Activated T-helper 1 cell treated with anti-CD3 and anti-CD28 coated beads, Interleukin-12 subunit alpha, Interleukin-12 subunit beta, Interleukin-2, Interleukin-4 antibody, amounts not matched to agents 30 ng/mL and 10 ng/mL and 1 ng/mL, durations not matched to agents 14 hours and 24 hours and 36 hours (primary cell): ENCODE measurements around the gene HIC1. TPM values are rescaled to one million over a fixed set of nuclear protein-coding genes. Genes with fewer than 3 reads are reported as not detected.
A peak's percentile ranks its signal among the peaks of the same experiment; 100 is the strongest.

Source experiments
- DNase-seq: peaks from one replicate; pipeline ENCODE4 v3.0.0; 2021; ENCODE audit warnings: low spot score
- H3K27ac Mint-ChIP-seq: one replicate; pipeline ENCODE4 v1.8.0; 2021; ENCODE audit warnings: mild to moderate bottlenecking, mixed read lengths
- H3K27me3 Mint-ChIP-seq: one replicate; pipeline ENCODE4 v1.8.0; 2022; ENCODE audit warnings: mild to moderate bottlenecking, moderate library complexity, mixed read lengths; ENCODE audit not compliant: insufficient read depth
- H3K36me3 Mint-ChIP-seq: one replicate; pipeline ENCODE4 v1.8.0; 2021; ENCODE audit warnings: low read depth, mixed read lengths
- H3K4me1 Mint-ChIP-seq: one replicate; pipeline ENCODE4 v1.8.0; 2021; ENCODE audit warnings: low read depth, mixed read lengths
- H3K4me3 Mint-ChIP-seq: one replicate; pipeline ENCODE4 v1.8.0; 2021; ENCODE audit warnings: mild to moderate bottlenecking, moderate library complexity, mixed read lengths
- H3K9me3 Mint-ChIP-seq: one replicate; pipeline ENCODE4 v1.8.0; 2021; ENCODE audit warnings: mixed read lengths
- intact Hi-C: fragments of 100-400 bp; cut with micrococcal nuclease; formaldehyde crosslinking; loops from one replicate; pipeline ENCODE4 v1.15.1; 2024
- total RNA-seq: library from RNA; stranded (reverse); gene quantifications from 2 replicates; pipeline ENCODE4 v1.2.3, GENCODE V29; 2022

The HIC1 gene
- total RNA-seq, 1 donor from 2014 or later, result 47.0 TPM

DNA sequence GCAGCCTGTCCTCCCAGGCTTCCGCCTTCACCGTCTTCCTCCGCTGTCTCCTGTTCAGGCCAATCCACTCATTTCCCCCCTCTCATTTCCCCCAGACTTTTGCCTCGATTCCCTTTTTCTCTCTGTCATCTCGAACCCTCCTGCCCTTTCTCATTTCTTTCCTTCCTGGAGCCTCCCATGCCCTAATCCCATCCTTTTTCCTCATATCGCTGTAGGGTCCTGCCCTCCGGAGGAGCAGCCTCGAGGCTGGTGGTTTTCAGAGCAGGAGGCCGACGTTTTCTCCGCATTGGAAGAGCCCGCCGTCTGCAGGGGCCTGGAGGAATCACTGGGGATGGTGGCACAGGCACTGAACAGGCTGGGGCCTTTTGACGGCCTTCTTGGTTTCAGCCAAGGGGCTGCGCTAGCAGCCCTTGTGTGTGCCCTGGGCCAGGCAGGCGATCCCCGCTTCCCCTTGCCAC, 12.5 kb upstream of the HIC1 start:
- no peaks in the 10 kb centered on the region for H3K9me3 Mint-ChIP-seq
- H3K36me3 Mint-ChIP-seq, result peaks cover 40% of the 10 kb centered on the region
- peaks cover 3% of the 10 kb centered on the region for H3K27me3 Mint-ChIP-seq

DNA sequence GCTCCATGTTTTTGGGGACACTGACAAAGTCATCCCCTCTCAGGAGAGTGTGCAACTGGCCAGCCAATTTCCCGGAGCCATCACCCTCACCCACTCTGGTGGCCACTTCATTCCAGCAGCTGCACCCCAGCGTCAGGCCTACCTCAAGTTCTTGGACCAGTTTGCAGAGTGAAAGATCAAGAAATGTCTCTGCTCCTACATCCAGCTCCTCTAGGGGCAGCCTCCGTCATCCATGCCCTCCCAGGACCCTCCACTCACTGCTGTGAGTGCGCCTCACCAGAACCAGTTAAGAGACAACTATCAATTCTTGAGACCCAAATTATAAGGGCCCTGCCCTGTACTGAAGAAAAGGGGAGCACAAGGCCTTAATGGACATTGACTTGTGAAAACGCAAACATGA, 12.0 kb upstream of the HIC1 start:
- intact Hi-C loops, result loop anchor here (1.0 to 5.0 kb wide), 3 partner anchors 135 to 396 kb away; partner anchors contain the start of genes RILP and SCARF1
- DNase-seq, result no peak

More for the DNA sequence above, 12.5 kb upstream of the HIC1 start:
- DNase-seq, result no peak
- H3K27ac Mint-ChIP-seq, result peak overlapping the region; percentile 98
- H3K4me1 Mint-ChIP-seq, result peaks cover 31% of the 10 kb centered on the region
- H3K4me3 Mint-ChIP-seq, result peak overlapping the region; percentile 96
- intact Hi-C loops, result loop anchor here (1.0 to 5.0 kb wide), 3 partner anchors 134 to 395 kb away; partner anchors contain the start of genes RILP and SCARF1

DNA sequence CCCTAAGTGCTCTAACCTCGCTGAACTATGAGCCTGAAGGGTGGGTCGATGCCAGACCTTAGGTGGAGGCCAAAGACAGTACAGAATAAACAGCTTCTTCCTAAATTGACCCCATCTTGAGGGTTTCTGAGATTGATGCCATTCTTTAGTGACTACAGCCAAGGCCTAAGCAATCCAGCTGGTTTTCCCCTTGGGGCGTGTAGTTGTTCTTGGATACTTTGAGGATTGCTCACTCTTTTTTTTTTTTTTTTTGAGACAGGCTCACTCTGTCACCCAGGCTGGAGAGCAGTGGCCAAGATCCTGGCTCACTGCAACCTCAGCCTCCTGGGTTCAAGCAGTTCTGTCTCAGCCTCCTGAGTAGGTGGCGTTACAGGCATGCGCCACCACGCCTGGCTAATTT, 11.1 kb upstream of the HIC1 start:
- Mint-ChIP-seq H3K36me3 (peaks cover 37% of the 10 kb centered on the region), H3K27ac (no peak overlapping the region), H3K9me3 (no peaks in the 10 kb centered on the region), H3K27me3 (peaks cover 3% of the 10 kb centered on the region), H3K4me1 (peaks cover 39% of the 10 kb centered on the region), H3K4me3 (peak overlapping the region; percentile 96)
- no peak for DNase-seq
- intact Hi-C loops, result loop anchor here (5.0 kb wide), 2 partner anchors 171 to 396 kb away; partner anchors contain the start of genes RILP and SCARF1

More for the DNA sequence above, 12.0 kb upstream of the HIC1 start:
- Mint-ChIP-seq H3K27me3 (peaks cover 3% of the 10 kb centered on the region), H3K27ac (peak overlapping the region; percentile 98), H3K4me3 (peak overlapping the region; percentile 96), H3K4me1 (peaks cover 31% of the 10 kb centered on the region), H3K9me3 (no peaks in the 10 kb centered on the region), H3K36me3 (peaks cover 37% of the 10 kb centered on the region)

DNA sequence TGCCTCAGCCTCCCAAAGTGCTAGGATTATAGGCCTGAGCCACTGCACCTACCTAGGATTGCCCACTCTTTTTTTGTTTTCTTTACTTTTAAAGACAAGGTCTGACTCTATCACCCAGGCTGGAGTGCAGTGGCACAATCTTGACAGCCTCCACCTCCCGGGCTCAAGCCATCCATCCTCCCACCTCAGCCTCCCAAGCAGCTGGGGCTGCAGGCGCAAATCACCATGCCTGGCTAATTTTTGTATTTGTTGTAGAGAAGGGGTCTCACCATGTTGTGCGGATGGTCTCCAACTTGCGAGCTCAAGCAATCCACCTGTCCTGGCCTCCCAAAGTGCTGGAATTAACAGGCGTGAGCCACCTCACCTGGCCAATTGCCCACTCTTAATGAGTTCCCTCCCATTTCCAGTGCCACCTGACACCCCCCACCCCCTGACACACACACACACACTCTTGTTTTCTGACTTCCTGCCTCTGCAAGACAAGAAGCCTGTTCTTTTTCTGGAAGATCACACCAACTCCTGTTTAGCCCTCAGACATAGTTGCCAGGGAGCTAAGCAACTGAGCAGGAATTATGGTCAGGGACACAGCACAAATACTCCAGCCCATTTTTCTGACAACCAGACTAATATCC, 10.5 kb upstream of the HIC1 start:
- intact Hi-C loops, result loop anchor here (5.0 kb wide), 2 partner anchors 172 to 397 kb away; partner anchors contain the start of genes RILP and SCARF1
- no peak overlapping the region for H3K27ac Mint-ChIP-seq
- H3K9me3 Mint-ChIP-seq, result no peaks in the 10 kb centered on the region
- no peak overlapping the region for H3K4me3 Mint-ChIP-seq
- no peak for DNase-seq
- peaks cover 3% of the 10 kb centered on the region for H3K27me3 Mint-ChIP-seq
- peaks cover 37% of the 10 kb centered on the region for H3K36me3 Mint-ChIP-seq
- H3K4me1 Mint-ChIP-seq, result peaks cover 44% of the 10 kb centered on the region

DNA sequence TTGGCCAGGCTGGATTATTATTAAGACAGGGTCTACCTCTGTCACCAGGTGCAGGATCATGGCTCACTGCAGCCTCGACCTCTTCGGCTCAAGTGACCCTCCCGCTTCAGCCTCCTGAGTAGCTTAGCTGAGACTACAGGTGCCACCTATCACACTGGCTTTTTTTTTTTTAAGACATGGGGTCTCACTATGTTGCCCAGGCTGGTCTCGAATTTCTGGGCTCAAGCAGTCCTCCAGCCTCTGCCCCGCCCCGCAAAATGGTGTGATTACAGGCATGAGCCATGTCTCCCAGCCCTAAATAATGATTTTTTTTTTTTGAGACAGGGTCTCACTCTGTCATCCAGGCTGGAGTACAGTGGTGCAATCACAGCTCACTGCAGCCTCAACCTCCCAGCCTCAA, 7.3 kb upstream of the HIC1 start:
- Mint-ChIP-seq H3K4me1 (peaks cover 41% of the 10 kb centered on the region), H3K4me3 (no peak overlapping the region), H3K9me3 (no peaks in the 10 kb centered on the region), H3K27me3 (peaks cover 7% of the 10 kb centered on the region), H3K27ac (no peak overlapping the region), H3K36me3 (peaks cover 24% of the 10 kb centered on the region)
- DNase-seq, result no peak
- intact Hi-C loops, result no loop called here

DNA sequence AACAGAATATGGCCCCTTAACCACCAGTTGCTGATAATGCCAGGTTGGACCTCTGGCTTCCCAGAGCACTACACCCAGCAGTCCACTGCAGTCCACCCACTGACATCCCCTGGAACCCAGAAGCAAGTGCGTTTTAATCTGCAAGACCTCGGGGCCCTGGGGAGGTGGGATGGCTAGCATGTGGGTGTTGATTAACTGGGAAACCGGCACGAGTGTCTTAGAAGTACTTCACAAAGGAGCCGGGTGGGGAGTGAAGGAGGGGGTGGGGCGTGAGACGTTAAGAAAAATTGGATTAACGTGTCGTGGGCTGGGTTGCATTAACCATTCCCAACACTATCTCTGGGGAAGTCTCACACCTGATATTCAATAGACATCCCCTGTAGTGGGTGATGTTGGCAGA, 6.1 kb upstream of the HIC1 start:
- Mint-ChIP-seq H3K27me3 (peaks cover 12% of the 10 kb centered on the region), H3K4me1 (peaks cover 38% of the 10 kb centered on the region), H3K9me3 (no peaks in the 10 kb centered on the region), H3K27ac (peak overlapping the region; percentile 82), H3K4me3 (peak overlapping the region; percentile 80), H3K36me3 (peaks cover 13% of the 10 kb centered on the region)
- intact Hi-C loops, result loop anchor here (1.0 kb wide), 1 partner anchor 8 kb away; no protein-coding TSS in a partner anchor
- no peak for DNase-seq

DNA sequence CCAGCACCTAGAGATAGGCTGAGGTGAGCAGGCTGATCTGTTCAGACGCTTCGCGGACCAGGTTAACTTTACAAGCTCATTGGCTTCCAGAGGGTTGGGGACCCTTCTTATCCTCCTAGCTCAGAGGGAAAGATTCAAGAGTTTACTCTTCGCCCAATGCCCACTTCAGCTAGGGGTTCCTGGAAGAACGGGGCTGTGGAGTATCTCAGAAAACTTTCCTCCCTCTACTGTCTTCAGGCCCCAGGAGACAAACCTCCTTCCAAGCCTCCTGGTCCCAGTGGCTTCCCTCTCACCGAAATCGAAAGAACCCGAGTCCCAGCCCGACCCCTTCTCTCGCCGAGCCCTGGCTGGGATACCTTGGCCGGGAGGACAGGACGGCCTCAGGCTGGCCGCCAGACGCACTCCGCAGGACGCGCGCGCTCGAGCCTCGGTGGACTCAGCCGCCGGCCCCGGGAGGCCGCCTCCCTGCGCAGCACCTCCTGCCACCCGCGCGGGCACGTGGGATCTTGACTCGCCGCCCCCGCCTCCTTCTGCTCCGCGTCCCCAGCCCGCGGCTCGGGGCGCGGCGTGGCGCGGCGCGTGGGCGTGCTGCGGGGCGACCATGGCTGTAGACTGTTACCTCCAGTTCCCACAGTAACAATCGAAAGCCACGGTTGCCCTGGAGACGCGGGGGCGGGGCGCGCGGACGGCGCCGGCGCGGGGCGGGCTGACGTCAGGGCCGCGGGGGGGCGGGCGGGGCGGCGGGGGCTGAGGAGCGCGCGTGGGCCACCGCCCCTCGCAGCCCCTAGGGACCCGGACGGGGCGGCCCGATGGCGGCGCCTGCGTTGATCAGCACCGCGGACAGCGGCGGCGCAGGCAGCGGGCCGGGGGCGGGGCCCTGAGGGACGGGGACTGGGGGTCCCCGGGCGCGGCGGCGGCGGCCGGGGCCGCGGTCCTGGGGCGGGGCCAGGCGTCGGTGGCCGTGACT, 5.3 kb upstream of the HIC1 start:
- peak overlapping the region; percentile 80 for H3K4me3 Mint-ChIP-seq
- no peaks in the 10 kb centered on the region for H3K9me3 Mint-ChIP-seq
- intact Hi-C loops, result loop anchor here (1.0 to 5.0 kb wide), 4 partner anchors 8 to 351 kb away; partner anchors contain the start of gene MNT
- peaks cover 35% of the 10 kb centered on the region for H3K4me1 Mint-ChIP-seq
- H3K27ac Mint-ChIP-seq, result peak overlapping the region; percentile 82
- peaks cover 8% of the 10 kb centered on the region for H3K36me3 Mint-ChIP-seq
- DNase-seq, result peak; percentile 91
- peaks cover 12% of the 10 kb centered on the region for H3K27me3 Mint-ChIP-seq

DNA sequence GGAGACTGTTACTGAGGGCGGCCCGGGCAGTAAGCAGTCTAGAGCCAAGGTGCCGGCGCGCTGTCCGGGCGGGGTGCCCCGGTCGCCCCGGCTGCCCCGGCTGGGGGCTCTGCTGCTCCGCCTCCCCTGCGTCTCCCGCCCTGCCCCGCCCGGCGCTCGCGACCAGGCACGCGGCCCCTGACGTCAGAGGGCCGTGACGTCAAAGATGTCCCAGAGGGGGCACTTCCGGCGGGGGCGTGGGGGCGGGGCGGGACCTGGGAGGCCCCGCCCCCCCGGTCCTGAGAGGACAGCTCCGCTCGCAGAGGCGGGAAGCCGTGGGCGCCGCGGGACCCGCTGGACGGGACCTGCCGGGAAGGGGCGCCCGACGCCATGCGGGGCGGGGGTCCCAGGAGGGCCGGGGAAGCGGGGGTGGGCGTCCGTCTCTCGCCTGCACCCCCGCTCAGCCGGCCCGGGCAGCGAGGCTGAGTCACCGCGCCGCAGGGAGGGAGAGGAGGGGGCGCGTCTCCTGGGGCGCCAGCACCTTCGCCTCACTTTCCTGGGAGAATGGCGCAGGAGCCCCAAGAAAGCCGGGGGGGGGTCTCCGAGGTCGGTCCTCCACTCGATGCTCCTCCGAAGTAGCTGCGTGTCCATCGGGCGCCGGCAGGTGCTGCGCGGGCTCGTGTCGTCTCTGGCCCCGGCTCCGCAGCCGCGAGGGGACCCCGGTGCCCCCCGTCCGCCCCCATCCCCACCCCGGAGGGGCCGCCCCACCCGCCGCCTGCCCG, 4.4 kb upstream of the HIC1 start:
- Mint-ChIP-seq H3K9me3 (no peaks in the 10 kb centered on the region), H3K27me3 (peaks cover 12% of the 10 kb centered on the region), H3K4me3 (no peak overlapping the region), H3K36me3 (peaks cover 2% of the 10 kb centered on the region), H3K4me1 (peaks cover 29% of the 10 kb centered on the region), H3K27ac (no peak overlapping the region)
- DNase-seq, result peak; percentile 63
- intact Hi-C loops, result loop anchor here (2.0 to 5.0 kb wide), 3 partner anchors 37 to 350 kb away; partner anchors contain the start of gene MNT

DNA sequence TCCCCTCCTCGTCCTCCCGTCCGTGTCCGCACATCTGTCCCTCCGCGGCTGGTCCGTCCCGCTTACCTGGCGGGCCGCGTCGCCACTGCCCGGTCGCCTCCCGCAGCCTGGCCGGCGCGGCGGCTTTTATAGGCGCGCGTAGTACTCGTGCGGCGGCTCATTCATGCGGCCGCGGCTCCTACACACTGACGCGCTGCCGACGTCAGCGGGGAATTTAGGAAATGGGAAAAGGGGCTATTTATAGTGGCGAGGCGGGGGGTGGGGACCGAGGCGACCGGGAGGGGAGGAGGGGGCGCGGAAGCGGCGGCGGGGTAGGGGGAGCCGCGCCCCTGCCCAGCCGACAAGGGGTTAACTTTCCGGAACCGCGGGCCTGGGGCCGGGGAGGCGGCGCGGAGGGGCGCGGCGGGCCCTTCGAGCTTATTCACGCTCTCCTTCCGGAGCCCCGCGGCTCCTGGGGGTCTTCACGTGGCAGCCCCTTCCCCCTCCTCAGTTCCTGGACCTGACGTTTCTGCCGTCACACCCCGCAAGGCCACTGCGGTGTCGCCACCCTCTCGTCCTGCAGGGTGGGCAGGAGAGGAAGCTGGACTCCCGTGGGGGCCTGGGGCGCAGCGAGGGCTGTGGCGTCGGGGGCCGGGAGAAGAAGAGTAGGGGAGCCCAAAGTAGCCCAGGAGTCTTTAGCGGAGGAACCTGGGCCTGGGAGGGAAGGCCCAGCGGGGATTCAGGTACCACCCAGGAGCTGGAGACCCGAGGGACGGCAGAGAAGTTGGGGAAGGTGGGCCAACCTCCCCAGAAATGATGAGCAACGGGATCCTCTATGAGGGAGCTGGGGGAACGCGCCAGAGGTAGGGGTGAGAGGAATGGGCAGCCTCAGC, 3.6 kb upstream of the HIC1 start:
- Mint-ChIP-seq H3K27ac (peak overlapping the region; percentile 52), H3K4me3 (peak overlapping the region; percentile 54), H3K9me3 (no peaks in the 10 kb centered on the region), H3K27me3 (peaks cover 12% of the 10 kb centered on the region), H3K36me3 (no peaks in the 10 kb centered on the region), H3K4me1 (peaks cover 29% of the 10 kb centered on the region)
- intact Hi-C loops, result loop anchor here (2.0 to 5.0 kb wide), 3 partner anchors 36 to 350 kb away; partner anchors contain the start of gene MNT
- DNase-seq, result no peak

DNA sequence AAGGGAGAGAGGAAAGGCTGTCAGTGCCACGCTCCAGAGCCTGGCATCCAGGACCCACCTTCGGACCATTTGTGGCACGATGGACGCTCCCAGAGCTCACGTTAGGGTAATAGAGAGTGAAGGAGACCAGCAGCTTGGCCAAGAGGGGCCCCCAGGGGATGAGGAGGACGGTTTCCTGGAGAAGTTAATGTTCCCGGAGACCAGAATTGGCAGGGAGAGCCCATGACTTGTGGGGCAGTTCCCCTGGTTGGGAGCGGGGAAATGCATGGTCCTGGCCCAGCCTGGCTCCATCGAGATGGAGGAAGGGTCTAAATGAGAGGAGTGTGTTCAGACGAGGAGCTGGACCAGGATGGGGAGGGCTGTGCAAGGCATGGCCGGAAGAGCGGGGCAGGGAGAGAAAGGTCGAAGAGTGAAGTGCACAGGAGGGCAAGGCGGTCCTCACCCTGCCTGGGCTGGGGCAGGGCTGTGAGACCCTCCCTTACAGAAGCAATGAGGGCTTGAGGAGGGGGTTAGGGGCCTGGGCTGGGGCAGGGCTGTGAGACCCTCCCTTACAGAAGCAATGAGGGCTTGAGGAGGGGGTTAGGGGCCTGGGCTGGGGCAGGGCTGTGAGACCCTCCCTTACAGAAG, 2.9 kb upstream of the HIC1 start:
- peaks cover 12% of the 10 kb centered on the region for H3K27me3 Mint-ChIP-seq
- H3K9me3 Mint-ChIP-seq, result no peaks in the 10 kb centered on the region
- H3K4me3 Mint-ChIP-seq, result peak overlapping the region; percentile 53
- no peak for DNase-seq
- no peaks in the 10 kb centered on the region for H3K36me3 Mint-ChIP-seq
- peak overlapping the region; percentile 35 for H3K27ac Mint-ChIP-seq
- H3K4me1 Mint-ChIP-seq, result peaks cover 29% of the 10 kb centered on the region
- intact Hi-C loops, result loop anchor here (2.0 to 5.0 kb wide), 3 partner anchors 35 to 349 kb away; partner anchors contain the start of gene MNT
